ENCODE measurements around the gene THAP9.
"Not testable (repeated sequence)": the region's sequence is repeated elsewhere in the genome, so short reads cannot be mapped to it uniquely, and the experiment has no call there.

THAP9 gene, protein sequence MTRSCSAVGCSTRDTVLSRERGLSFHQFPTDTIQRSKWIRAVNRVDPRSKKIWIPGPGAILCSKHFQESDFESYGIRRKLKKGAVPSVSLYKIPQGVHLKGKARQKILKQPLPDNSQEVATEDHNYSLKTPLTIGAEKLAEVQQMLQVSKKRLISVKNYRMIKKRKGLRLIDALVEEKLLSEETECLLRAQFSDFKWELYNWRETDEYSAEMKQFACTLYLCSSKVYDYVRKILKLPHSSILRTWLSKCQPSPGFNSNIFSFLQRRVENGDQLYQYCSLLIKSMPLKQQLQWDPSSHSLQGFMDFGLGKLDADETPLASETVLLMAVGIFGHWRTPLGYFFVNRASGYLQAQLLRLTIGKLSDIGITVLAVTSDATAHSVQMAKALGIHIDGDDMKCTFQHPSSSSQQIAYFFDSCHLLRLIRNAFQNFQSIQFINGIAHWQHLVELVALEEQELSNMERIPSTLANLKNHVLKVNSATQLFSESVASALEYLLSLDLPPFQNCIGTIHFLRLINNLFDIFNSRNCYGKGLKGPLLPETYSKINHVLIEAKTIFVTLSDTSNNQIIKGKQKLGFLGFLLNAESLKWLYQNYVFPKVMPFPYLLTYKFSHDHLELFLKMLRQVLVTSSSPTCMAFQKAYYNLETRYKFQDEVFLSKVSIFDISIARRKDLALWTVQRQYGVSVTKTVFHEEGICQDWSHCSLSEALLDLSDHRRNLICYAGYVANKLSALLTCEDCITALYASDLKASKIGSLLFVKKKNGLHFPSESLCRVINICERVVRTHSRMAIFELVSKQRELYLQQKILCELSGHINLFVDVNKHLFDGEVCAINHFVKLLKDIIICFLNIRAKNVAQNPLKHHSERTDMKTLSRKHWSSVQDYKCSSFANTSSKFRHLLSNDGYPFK

DNA sequence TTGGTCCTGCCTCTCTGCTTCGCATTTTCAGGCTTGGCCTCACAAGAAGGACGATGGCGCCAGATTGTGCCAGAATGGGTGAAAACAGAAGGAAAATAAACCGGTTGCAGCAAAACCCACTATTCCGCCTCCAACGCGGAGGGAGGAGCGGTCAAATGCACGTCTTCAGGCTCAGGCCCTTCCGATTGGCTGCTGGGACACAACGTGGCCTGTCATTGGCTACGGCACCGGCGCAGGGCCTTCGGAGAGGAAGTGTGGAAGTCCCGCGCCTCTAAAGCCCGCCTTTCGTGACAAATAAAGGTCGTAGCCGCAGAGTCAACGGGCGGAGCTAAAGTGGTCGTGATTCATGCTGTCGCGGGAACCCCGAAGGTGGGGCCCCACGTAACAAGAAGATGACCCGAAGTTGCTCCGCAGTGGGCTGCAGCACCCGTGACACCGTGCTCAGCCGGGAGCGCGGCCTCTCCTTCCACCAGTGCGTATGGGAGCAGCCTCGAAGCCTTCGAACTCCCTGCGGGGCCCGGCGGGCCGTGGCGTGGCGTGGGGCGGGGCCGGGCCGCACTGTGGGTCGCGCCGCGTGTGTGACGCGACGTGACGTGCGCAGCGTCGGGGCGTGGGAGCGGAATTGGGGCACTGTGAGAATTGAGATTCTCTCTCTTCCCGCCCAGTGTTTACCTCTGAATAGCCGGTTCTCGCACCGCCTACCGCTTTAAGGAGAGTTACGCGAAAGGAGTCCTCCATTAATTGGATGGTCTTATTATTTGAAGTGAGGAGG, at the start of gene THAP9:
Gene THAP9, plus strand, starts transcription at position 325 of the 772 bp plus-strand sequence. Its CDS starts 68 bp downstream, at position 393.
- FAIRE-seq, result peak; percentile 99
- DNase-seq (ENCODE audit: extremely low spot score, insufficient read length, low read depth), result peak; percentile 83

DNA sequence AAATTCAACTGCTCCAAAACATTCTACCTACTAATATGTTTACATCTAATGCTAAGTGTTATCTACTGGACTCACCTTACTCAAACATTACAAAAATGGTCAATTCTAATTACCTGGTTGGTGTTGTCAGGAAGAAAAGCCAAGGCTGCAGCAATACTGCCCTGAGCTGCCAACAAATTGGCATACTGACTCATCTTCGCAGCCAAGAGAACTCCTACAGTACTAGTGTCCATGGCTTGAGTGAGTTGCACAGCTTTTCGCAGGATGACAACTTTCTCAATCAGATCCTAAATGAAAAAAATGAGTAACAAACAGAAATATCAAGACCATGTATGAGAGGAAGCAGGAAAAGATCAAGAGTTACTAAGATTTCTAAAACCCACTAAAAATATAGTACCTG, 49.2 kb upstream of the THAP9 start:
- FAIRE-seq (no peak), DNase-seq (ENCODE audit: extremely low spot score, insufficient read length, low read depth) (no peak)

DNA sequence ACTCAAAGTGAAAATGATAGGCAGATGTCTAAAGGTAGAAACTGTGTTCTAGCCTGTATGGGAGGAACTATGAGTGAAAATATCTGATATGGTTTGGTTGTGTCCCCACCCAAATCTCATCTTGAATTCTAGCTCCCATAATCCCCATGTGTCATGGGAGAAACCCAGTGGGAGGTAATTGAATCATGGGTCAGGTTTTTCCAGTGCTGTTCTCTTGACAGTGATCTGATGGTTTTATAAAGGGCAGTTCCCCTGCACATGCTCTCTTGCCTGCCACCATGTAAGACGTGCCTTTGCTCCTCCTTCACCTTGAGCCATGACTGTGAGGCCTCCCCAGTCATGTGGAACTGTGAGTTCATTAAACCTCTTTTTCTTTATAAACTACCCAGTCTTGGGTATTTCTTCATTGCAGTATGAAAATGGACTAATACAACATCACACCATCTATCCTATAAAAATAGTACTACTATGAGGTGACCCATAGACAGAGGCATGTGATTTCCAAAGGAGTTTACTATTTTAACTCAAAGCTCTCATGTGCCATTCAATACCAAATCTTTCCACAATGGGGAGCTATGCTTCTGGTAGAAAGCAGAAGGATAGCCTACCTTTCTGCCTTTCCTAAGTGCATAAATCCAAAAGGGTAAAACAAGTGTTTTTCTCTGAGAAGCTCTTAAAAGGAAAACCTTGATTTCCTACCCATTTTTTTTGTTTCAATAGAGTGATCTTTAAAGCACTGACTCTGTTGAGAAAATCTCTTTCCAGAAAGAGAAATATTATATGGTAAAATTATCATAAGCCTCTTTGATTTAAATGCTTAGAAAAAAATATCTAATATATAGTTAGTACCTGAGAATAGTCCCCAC, 48.4 kb upstream of the THAP9 start:
- DNase-seq (ENCODE audit: extremely low spot score, insufficient read length, low read depth) (no peak), FAIRE-seq (peak; percentile 5)

DNA sequence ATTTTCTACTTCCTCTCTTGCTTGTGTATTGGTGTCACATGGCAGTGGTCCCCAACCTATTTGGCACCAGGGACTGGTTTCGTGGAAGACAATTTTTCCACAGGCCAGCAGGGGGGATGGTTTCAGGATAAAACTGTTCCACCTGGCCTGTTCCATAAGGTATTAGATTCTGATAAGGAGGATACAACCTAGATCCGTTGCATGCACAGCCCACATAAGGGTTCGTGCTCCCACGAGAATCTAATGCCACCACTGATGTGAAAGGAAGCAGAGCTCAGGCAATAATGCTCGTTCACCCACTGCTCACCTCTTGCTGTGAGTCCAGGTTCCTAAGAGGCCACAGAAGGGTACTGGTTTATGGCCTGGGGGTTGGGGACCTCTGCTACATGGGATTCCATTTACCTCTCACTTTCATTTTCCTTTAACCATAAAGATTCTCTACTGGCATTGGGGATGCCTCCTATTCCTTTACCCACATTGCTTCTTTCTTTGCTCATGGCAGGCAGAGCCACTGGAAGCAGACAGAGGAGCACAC, 47.7 kb upstream of the THAP9 start:
- DNase-seq (ENCODE audit: extremely low spot score, insufficient read length, low read depth), result no peak
- no peak for FAIRE-seq

DNA sequence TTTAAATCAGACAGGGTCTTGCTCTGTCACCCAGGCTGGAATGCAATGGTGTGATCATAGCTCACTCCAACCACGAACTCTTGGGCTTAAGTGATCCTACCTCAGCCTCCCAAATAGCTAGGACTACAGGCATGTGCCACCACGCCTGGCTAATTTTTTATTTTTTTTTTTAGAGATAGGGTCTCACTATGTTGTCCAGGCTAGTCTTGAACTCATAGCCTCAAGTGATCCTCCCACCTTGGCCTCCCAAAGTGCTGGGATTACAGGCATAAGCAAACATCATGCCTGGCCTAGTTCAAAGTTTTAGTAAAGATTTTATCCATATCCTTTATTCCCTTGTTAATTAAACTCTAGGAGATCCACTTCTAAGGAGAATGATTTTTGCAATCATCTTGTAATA, 40.0 kb upstream of the THAP9 start:
- not testable (repeated sequence) for DNase-seq (ENCODE audit: extremely low spot score, insufficient read length, low read depth); FAIRE-seq

DNA sequence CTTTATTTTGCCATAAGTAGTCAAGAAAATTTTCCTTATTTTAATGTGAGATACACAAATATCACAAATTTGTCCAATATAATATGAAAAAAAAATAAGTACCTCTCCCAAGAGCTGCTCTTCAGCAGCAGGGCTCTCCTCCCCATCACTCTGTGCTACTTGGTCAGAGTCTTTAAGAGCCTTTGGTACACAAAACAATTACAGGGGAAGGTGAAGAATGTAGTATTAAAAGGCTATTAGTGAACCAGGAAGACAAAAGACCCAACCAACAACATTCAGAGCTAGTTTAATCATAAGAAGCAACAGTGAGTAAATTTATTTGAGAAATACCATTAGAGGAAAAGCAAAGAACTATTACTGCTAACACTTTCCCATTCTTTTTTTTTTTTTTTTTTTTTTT, 39.0 kb upstream of the THAP9 start:
- FAIRE-seq (no peak), DNase-seq (ENCODE audit: extremely low spot score, insufficient read length, low read depth) (no peak)

DNA sequence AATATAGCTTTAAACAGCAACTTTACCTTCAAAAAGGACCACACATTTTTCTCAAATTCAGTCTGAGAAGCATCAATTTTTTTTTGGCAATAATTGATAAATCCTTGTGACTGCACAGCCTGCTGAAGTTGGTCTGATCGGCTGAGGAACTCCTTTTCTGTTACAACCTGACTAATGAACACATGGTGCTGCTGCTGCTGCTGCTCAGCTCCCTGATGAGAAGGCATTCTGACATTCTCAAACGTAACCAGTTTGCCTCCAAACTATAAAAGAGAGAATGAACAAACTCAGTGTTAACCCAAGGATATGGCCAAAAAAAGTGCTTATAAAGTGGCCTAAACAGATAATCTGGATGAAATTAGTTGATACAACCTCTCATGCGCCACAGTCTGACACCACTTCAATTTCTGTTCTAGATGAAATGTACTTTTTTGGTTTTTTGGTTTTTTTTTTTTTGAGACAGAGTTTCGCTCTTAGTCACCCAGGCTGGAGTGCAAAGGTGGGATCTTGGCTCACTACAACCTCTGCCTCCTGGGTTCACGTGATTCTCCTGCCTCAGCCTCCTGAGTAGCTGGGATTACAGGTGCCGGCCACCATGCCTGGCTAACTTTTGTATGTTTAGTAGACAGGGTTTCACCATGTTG, 36.1 kb upstream of the THAP9 start:
- FAIRE-seq, result peak; percentile 52
- DNase-seq (ENCODE audit: extremely low spot score, insufficient read length, low read depth), result no peak

DNA sequence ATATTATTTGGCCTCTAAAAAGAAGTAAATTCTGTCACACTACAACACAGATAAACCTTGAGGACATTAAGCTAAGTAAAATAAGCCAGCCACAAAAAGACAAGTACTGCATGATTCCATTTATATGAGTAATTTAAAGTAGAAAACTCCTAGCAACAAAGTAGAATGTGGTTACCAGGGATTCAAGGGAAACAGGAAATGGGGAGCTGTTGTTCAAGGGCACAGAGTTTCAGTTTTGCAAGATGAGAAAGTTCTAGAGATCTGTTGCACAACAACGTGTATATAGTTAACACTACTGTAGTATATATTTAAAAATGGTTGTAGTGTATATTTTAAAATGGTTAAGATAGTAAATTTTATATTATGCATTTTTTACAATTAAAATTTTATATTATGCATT, 34.9 kb upstream of the THAP9 start:
- DNase-seq (ENCODE audit: extremely low spot score, insufficient read length, low read depth) (no peak), FAIRE-seq (no peak)

DNA sequence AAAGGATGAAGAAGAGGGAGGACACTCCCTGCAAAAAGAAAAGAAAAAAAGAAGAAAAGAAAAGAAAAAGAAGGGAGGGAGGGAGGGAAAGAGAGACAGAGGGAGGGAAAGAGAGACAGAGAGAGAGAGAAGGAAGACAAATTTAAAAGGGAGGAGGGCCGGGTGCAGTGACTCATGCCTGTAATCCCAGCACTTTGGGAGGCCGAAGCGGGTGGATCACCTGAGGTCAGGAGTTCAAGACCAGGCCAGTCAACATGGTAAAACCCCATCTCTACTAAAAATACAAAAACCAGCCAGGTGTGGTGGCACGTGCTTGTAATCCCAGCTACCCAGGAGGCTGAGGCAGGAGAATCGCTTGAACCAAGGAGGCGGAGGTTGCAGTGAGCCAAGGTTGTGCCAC, 34.5 kb upstream of the THAP9 start:
- not testable (repeated sequence) for DNase-seq (ENCODE audit: extremely low spot score, insufficient read length, low read depth); FAIRE-seq

DNA sequence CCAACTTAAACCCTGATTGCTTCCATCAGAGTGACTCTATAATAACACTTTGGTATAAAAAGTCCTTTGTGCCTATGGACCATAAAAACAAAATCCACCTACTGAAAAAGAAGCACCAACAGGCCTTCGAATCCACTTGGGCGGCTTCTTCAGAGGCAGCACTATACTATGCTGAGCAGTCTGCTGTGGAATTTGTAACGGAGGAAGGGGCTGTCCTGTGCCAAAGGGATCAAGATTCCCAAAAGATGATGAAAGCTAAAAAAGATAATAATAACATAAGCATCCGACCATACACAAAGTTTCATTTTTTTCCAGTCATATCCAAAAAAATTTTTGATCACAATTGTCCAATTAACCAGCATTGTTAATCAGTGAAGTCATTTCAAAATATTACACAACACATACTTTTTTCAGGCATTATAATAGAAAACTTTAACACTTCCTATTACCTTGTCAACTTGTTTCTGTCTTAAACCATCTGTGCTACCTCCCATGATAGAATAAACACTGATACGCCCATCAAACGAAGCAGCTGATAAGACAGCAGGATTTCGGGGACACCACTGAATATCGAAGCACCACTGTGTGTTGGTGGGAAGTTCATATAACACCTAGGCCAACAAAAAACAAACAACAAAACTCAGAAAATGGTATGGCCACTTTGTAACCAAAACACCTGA, 33.7 kb upstream of the THAP9 start:
- no peak for DNase-seq (ENCODE audit: extremely low spot score, insufficient read length, low read depth)

DNA sequence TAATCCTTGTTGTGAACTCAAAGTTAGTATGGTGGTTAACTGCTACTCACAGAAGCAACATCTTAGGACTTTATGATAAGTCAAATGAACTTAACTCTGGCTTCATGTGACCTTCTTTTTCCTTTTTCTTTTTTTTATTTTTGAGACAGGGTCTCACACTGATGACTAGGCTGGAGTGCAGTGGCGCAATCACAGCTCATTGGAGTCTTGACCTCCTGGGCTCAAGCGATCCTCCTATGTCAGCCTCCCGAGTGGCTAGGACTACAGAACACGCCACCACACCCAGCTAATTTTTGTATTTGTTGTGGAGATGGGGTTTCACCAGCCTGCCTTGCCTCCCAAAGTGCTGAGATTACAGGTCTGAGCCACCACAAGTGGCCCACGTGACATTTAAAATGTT, 32.0 kb upstream of the THAP9 start:
- FAIRE-seq, result no peak

More for the DNA sequence above, 33.7 kb upstream of the THAP9 start:
- FAIRE-seq, result no peak

DNA sequence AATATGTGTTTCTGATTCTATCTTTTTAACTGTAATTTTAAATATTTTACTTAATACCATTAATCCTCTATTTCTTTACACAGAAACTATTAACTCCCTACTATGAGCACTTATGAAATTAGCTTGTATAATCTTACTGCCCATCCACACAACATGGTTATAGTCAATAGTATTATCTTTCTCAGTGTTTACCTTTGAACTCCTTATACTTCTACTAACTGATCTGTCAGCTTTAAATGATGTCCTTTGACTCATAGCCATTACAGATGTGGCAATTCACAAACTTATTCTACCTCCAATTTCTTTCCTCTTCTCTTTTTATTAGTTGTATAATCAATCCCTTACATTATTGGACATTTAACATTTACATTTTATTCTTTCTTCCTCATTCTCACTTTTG, 15.1 kb upstream of the THAP9 start:
- FAIRE-seq, result no peak
- no peak for DNase-seq (ENCODE audit: extremely low spot score, insufficient read length, low read depth)

More for the DNA sequence above, 32.0 kb upstream of the THAP9 start:
- no peak for DNase-seq (ENCODE audit: extremely low spot score, insufficient read length, low read depth)

DNA sequence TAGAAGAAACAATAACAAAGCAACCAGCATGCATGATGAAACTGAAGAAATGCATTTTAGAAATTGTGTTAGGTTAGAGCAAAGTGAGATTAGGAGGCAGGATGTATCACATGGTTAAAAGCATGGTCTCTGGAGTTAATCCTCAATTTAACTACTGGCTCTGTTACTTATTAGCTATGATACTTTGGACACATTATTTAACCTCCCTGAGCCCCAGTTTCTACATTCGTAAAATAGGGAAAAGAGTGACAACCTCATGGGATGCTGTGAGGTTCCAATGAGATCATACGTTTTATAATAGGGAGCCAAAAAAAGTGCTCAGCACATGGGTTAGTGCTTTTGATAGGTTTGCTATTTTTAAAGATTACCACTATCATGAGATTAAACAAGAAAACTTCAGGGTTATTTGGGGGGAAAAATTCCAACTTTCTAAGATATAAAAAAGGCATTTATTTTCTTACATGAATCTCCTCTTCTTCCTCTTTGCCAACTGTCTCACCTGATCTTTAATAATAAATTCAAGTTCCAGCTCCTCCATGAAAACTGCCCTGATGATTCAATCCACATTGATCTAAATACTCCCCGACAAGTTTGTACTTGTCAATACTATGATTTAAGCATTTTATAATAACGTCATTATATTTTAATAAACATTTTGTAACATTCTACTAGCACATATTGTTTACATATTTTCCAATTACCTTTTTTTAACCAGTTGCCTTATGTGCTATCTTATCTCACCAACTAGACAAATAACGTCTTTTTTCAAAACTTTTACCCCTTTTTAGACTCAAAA, 14.2 kb upstream of the THAP9 start:
- FAIRE-seq, result peak; percentile 29
- no peak for DNase-seq (ENCODE audit: extremely low spot score, insufficient read length, low read depth)

DNA sequence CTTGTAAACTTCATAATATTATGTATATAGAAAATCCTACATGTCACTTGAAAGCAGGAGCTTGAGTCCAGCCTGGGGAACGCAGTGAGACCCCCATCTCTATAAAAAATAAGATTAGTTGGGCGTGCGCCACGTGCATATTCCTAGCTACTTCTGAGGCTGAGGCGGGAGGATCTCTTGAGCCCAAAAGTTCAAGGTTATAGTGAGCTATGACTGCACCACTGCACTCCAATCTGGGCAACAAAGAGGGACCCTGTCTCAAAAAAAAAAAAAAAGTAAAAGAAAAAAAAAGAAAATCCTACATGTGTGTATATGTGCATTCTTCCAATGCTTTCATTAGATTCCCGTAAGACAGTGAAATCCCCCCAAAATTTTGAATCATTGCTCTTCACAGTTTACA, 11.2 kb upstream of the THAP9 start:
- DNase-seq (ENCODE audit: extremely low spot score, insufficient read length, low read depth) (no peak), FAIRE-seq (no peak)

DNA sequence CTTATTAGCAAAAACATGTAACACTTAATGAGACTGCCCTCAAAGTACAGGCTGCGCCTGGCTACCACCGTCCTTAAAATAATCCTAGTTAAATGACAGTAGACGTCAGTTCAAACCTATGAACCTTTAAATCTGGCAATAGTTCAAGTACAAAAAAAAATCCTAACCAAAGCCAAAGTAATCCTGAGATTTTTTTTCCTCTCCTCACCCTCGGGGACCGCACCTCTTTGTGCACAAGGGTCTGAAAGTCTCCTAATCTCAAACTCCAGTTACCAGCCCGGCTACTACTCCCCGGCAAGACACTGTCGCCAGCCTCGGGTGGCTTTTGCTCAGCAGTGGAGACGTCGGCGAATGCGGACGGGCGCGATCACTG, 10.0 kb upstream of the THAP9 start:
- DNase-seq (ENCODE audit: extremely low spot score, insufficient read length, low read depth) (no peak), FAIRE-seq (no peak)

DNA sequence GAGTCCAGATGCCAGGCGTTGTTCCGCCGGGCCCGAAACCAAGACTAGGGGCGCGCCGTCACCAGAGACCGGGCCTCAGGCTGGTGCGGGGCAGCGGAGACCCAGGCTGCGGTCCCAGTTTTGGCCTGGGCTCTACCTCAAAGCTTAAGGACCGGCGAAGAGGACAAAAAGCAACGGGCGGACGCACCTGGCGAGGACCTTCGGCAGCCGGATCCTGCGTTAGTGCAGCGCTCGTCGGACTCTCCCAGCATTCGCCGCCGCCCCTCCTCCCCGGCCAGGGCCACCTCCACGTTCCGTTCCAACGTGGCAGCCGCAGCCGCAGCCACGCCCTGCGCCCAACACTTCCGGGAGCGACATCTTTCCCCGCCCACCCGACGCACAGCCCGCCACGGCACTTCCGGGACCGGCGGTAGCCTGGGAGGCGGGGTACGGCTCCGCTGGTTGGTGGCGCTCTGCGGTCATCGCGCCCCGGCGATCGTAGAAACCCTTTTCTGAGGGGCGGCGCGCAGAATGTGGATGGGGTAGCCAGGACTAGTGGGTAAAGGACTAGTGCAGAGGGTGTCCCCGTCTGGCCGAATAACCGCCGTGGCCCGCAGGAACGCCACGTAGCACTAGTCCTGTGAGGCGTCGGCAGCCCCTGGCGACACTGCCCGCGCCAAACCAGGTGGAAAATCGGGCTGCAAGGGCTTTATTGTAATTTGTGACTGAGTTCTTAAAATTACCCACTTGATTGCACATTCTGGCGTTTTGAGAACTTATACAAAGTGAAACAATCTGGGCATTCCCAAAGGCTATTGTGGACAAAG, 9.4 kb upstream of the THAP9 start, which contains the start of gene SEC31A:
Gene SEC31A, minus strand, starts transcription at position 253 of the 806 bp plus-strand sequence. CDS start 9,217 bp downstream, outside the sequence.
- FAIRE-seq (peak; percentile 97), DNase-seq (ENCODE audit: extremely low spot score, insufficient read length, low read depth) (peak; percentile 78)
